H1 (cell line): ENCODE results near the gene PIK3C2G. TPM values are rescaled to one million over a fixed set of nuclear protein-coding genes. Genes with fewer than 3 reads are reported as not detected.

Experiments
- CTCF ChIA-PET: fragments of 300-600 bp; sonication (Branson Sonifier 250); formaldehyde crosslinking; loops from one replicate; lab custom pipeline; 2021; ENCODE audit not compliant: partially characterized antibody; lab: Charles Lee
- POLR2A ChIA-PET: fragments of 300-600 bp; sonication (Branson Sonifier 250); formaldehyde crosslinking; loops from one replicate; lab custom pipeline; 2021; ENCODE audit warnings: inconsistent platforms; ENCODE audit not compliant: partially characterized antibody; lab: Charles Lee
- DNase-seq, 2 experiments: peaks; one replicate each; pipeline versions ENCODE4 v3.0.0 to v3.0.0-alpha.2; 2010 to 2022; ENCODE audit warnings: low spot score in 2 of 2, low read depth in 1 of 2, mixed read lengths in 1 of 2
- FAIRE-seq: peaks from 2 replicates; lab custom pipeline; 2011; peaks lifted over from hg19 to GRCh38; lab: Jason Lieb, UNC
- H2AFZ ChIP-seq: 2 replicates; pipeline ENCODE4 v1.8.1; 2012; ENCODE audit warnings: low read length, inconsistent platforms
- H2AK5ac ChIP-seq: 2 replicates; pipeline ENCODE4 v1.6.1; 2013; ENCODE audit warnings: low read depth, low read length
- H2BK120ac ChIP-seq: replicated peaks from 2 replicates; pipeline ENCODE3; 2013; ENCODE audit warnings: low read depth, low read length, inconsistent platforms
- H2BK12ac ChIP-seq: 2 replicates; pipeline ENCODE4 v1.6.1; 2013; ENCODE audit warnings: low read depth, low read length
- H2BK15ac ChIP-seq: 2 replicates; pipeline ENCODE4 v1.6.1; 2013; ENCODE audit warnings: low read length
- H2BK20ac ChIP-seq: 2 replicates; pipeline ENCODE4 v1.6.1; 2013; ENCODE audit warnings: low read length
- H2BK5ac ChIP-seq: 2 replicates; pipeline ENCODE4 v1.6.1; 2013; ENCODE audit warnings: low read depth, low read length
- H3K14ac ChIP-seq: 2 replicates; pipeline ENCODE4 v1.6.1; 2013; ENCODE audit warnings: inconsistent platforms; ENCODE audit not compliant: insufficient read length
- H3K18ac ChIP-seq: 2 replicates; pipeline ENCODE4 v1.6.1; 2013; ENCODE audit warnings: low read length; ENCODE audit errors: extremely low read depth
- H3K23ac ChIP-seq: 2 replicates; pipeline ENCODE4 v1.6.1; 2013; ENCODE audit warnings: inconsistent platforms; ENCODE audit not compliant: insufficient read length
- H3K23me2 ChIP-seq: 2 replicates; pipeline ENCODE4 v1.6.1; 2013; ENCODE audit warnings: low read depth, low read length
- H3K27ac ChIP-seq: 2 replicates; pipeline ENCODE4 v1.6.1; 2011; ENCODE audit warnings: low read depth, low read length, inconsistent platforms
- H3K27me3 ChIP-seq, 4 experiments: replicated peaks in 1 of 4; 1 replicate in 1 of 4; 2 replicates in 3 of 4; pipeline versions ENCODE4 v1.6.1 to v1.8.1; 2011 to 2013; ENCODE audit warnings: low read length in 3 of 4, mild to moderate bottlenecking in 3 of 4, inconsistent platforms in 2 of 4, mixed read lengths in 2 of 4, moderate library complexity in 1 of 4; ENCODE audit not compliant: control insufficient read depth in 3 of 4, insufficient read depth in 3 of 4; ENCODE audit errors: extremely low read depth in 1 of 4
- H3K36me3 ChIP-seq, 4 experiments: 2 replicates each; pipeline versions ENCODE4 v1.6.1 to v1.8.1; 2011 to 2013; ENCODE audit warnings: mild to moderate bottlenecking in 4 of 4, low read length in 3 of 4, moderate library complexity in 2 of 4, control low read depth in 1 of 4, inconsistent platforms in 1 of 4; ENCODE audit not compliant: insufficient read depth in 4 of 4, control insufficient read depth in 2 of 4
- H3K4ac ChIP-seq: replicated peaks from 2 replicates; pipeline ENCODE3; 2013; ENCODE audit warnings: low read length, low read depth, mixed read lengths, inconsistent platforms; ENCODE audit not compliant: insufficient read length
- H3K4me1 ChIP-seq, 4 experiments: replicated peaks in 1 of 4; 1 replicate in 1 of 4; 2 replicates in 3 of 4; pipeline versions ENCODE4 v1.6.1 to v1.8.1; 2011 to 2013; ENCODE audit warnings: low read length in 3 of 4, inconsistent platforms in 2 of 4, mixed read lengths in 1 of 4; ENCODE audit not compliant: insufficient read depth in 4 of 4, control insufficient read depth in 3 of 4
- H3K4me2 ChIP-seq, 2 experiments: 2 replicates each; pipeline versions ENCODE4 v1.6.1 to v1.8.1; 2011 to 2013; ENCODE audit warnings: low read depth in 2 of 2, low read length in 2 of 2, control low read depth in 1 of 2, inconsistent platforms in 1 of 2, mild to moderate bottlenecking in 1 of 2; ENCODE audit not compliant: insufficient read depth in 1 of 2
- H3K4me3 ChIP-seq, 4 experiments: fragments of 200-600, 300-600 bp in 1 of 4; sonication (generic), shearing (Covaris generic), sonication (Bioruptor Twin) in 1 of 4; 2 replicates each; pipeline versions ENCODE4 v1.5.1 to v1.8.1; 2011 to 2016; ENCODE audit warnings: low read length in 4 of 4, low read depth in 3 of 4, control low read depth in 2 of 4, inconsistent platforms in 2 of 4, mild to moderate bottlenecking in 2 of 4, mixed read lengths in 1 of 4, moderate library complexity in 1 of 4; ENCODE audit not compliant: insufficient read depth in 2 of 4; ENCODE audit errors: extremely low read depth in 1 of 4
- H3K56ac ChIP-seq: replicated peaks from 2 replicates; pipeline ENCODE3; 2013; ENCODE audit warnings: low read depth, mild to moderate bottlenecking, mixed read lengths, low read length, inconsistent platforms; ENCODE audit not compliant: insufficient read length
- H3K79me1 ChIP-seq: 2 replicates; pipeline ENCODE4 v1.6.1; 2013; ENCODE audit warnings: low read depth, low read length, control low read depth
- H3K79me2 ChIP-seq, 2 experiments: 2 replicates each; pipeline versions ENCODE4 v1.6.1 to v1.8.1; 2012 to 2013; ENCODE audit warnings: low read length in 2 of 2, mild to moderate bottlenecking in 2 of 2, inconsistent platforms in 1 of 2; ENCODE audit not compliant: insufficient read depth in 2 of 2, control insufficient read depth in 1 of 2
- H3K9ac ChIP-seq, 4 experiments: replicated peaks in 1 of 4; 1 replicate in 1 of 4; 2 replicates in 3 of 4; pipeline versions ENCODE4 v1.6.1 to v1.8.1; 2011 to 2013; ENCODE audit warnings: low read depth in 3 of 4, low read length in 3 of 4, control low read depth in 2 of 4, mild to moderate bottlenecking in 2 of 4, moderate library complexity in 2 of 4, inconsistent platforms in 1 of 4; ENCODE audit errors: extremely low read depth in 1 of 4
- H3K9me3 ChIP-seq, 2 experiments: 2 replicates each; pipeline versions ENCODE4 v1.6.1 to v1.8.1; 2012 to 2013; ENCODE audit warnings: mild to moderate bottlenecking in 2 of 2, moderate library complexity in 2 of 2, control low read depth in 1 of 2, inconsistent platforms in 1 of 2, low read depth in 1 of 2, low read length in 1 of 2, mixed read lengths in 1 of 2; ENCODE audit not compliant: insufficient read depth in 2 of 2
- H4K20me1 ChIP-seq, 2 experiments: replicated peaks in 1 of 2; 2 replicates each; pipeline versions ENCODE3 to v1.8.1; 2011 to 2013; ENCODE audit warnings: inconsistent platforms in 2 of 2, low read length in 2 of 2, mild to moderate bottlenecking in 1 of 2; ENCODE audit not compliant: insufficient read depth in 2 of 2, control insufficient read depth in 1 of 2
- H4K5ac ChIP-seq: 2 replicates; pipeline ENCODE4 v1.6.1; 2013; ENCODE audit warnings: low read length, low read depth, mixed read lengths, inconsistent platforms; ENCODE audit not compliant: insufficient read length
- H4K8ac ChIP-seq: 2 replicates; pipeline ENCODE4 v1.8.0; 2013; ENCODE audit warnings: mild to moderate bottlenecking, moderate library complexity, low read length, inconsistent platforms; ENCODE audit not compliant: insufficient read depth; ENCODE audit errors: extremely low read depth
- H4K91ac ChIP-seq: replicated peaks from 2 replicates; pipeline ENCODE3; 2013; ENCODE audit warnings: low read length, mixed read lengths, inconsistent platforms; ENCODE audit not compliant: insufficient read length
- TAF1 ChIP-seq: IDR thresholded peaks from 2 replicates; pipeline ENCODE4 v1.6.1; 2011; ENCODE audit warnings: mild to moderate bottlenecking, low read depth, low read length
- WGBS, 2 experiments: shearing (Covaris generic) in 1 of 2; methylation state at CpG; one replicate each; pipeline versions ENCODE4 v1.1.6 to v1.1.7; 2013 to 2015; ENCODE audit warnings: low lambda C conversion rate in 2 of 2, mixed read lengths in 2 of 2, inconsistent platforms in 1 of 2, low coverage in 1 of 2, missing lambda C conversion rate in 1 of 2; ENCODE audit not compliant: insufficient replicate concordance in 2 of 2, insufficient coverage in 1 of 2, insufficient read length in 1 of 2; ENCODE audit errors: extremely low coverage in 1 of 2, missing lambda C conversion rate in 1 of 2; 5-methylcytosine and 5-hydroxymethylcytosine counted together
- polyA plus RNA-seq, 7 experiments: library from polyadenylated mRNA; depleted of rRNA in 3 of 7; stranded (reverse) in 5 of 7; unstranded in 2 of 7; fragments of >200 nt in 5 of 7; fragments of 200-250 nt in 2 of 7; gene quantifications; 1 replicate in 5 of 7; 2 replicates in 1 of 7; 4 replicates in 1 of 7; pipeline versions ENCODE4 v1.2.1 to v1.2.3, GENCODE V29; 2011 to 2013; ENCODE audit warnings: missing spikeins in 2 of 7, mixed read lengths in 2 of 7
- total RNA-seq: library from RNA; stranded (reverse); fragmentation: NEBNext Ultra II Directional; extraction: Animal tissue kit (Norgen Biotek cat#: 25700); gene quantifications from 2 replicates; pipeline ENCODE4 v1.2.1, GENCODE V29; 2021

PIK3C2G gene
- total and polyA plus RNA-seq, 2 of the 8 experiments (the other 6 are each of a cell fraction or from before 2014, with no cell fraction given) = not detected

DNA sequence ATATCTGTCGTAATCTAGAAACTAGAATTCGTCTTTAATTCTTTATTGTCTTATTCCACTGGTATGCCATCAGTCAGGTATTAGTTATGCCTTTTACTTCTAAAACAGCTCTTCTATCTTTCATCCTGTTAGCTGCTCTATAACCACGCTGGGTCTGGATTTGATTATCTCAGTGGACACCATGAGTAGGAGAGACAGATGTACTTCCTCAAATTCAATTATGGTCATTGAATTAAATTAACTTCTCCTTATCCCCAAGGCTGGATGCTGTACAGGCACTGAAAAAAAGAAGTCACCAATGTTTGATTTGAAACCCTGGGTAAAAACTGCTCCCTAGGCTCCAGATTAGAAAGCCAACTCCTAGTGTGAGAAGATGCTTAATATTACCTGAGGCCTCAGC, 107.3 kb downstream of the PIK3C2G start:
- H2BK12ac ChIP-seq = no peak overlapping the region
- H3K4me1 ChIP-seq = no peaks in the 10 kb centered on the region
- no peak overlapping the region for H2AFZ ChIP-seq
- DNase-seq (no peak), FAIRE-seq (no peak)
- H3K18ac ChIP-seq = no peak overlapping the region
- no peak overlapping the region for H3K9ac ChIP-seq
- ChIA-PET POLR2A (no interaction called here), CTCF (no interaction called here)
- H3K4me3 ChIP-seq = no peak overlapping the region
- no peak overlapping the region for H2BK20ac ChIP-seq
- no peak overlapping the region for H3K4me2 ChIP-seq
- H3K23ac ChIP-seq = no peak overlapping the region
- H3K23me2 ChIP-seq = no peaks in the 10 kb centered on the region
- WGBS, 2 experiments = 92 to 100% methylated on average over 2 to 3 of the region's 3 CpGs
- no peak overlapping the region for H3K56ac ChIP-seq
- H3K27me3 ChIP-seq = no peaks in the 10 kb centered on the region
- H4K20me1 ChIP-seq = no peaks in the 10 kb centered on the region
- no peak overlapping the region for H4K5ac ChIP-seq
- no peak overlapping the region for H2BK15ac ChIP-seq
- H4K91ac ChIP-seq = no peak overlapping the region
- H2BK120ac ChIP-seq = no peak overlapping the region
- H4K8ac ChIP-seq = no peak overlapping the region
- no peak overlapping the region for H3K4ac ChIP-seq
- H3K79me2 ChIP-seq = no peaks in the 10 kb centered on the region
- no peak overlapping the region for H3K27ac ChIP-seq
- no peaks in the 10 kb centered on the region for H3K9me3 ChIP-seq
- H3K36me3 ChIP-seq = no peaks in the 10 kb centered on the region
- H2BK5ac ChIP-seq = no peak overlapping the region
- no peak overlapping the region for H3K14ac ChIP-seq
- no peak overlapping the region for H2AK5ac ChIP-seq
- no peaks in the 10 kb centered on the region for H3K79me1 ChIP-seq
- no peak for TF ChIP-seq TAF1
